Natural killer cell (primary cell): Measurements from ENCODE around the gene PAGR1. TPM values are rescaled to one million over a fixed set of nuclear protein-coding genes. Genes with fewer than 3 reads are reported as not detected.

ENCODE experiments used
- ATAC-seq, 3 donors: fragments of 150-1000 bp in 2 of 3; fragments of 200-7000 bp in 1 of 3; cut with Tn5 transposase; 1 replicate in 1 of 3; 2 replicates in 2 of 3; pipeline ENCODE4 v1.10.0; 2021; ENCODE audit warnings: mild to moderate bottlenecking in 2 of 3, moderate library complexity in 2 of 3
- DNase-seq, 2 donors: peaks; one replicate each; pipeline versions ENCODE4 v3.0.0 to v3.0.0-alpha.2; 2013 to 2021; ENCODE audit warnings: mixed read lengths in 1 of 2
- H3K27ac ChIP-seq: one replicate; pipeline ENCODE4 v1.5.1; 2013; ENCODE audit warnings: mild to moderate bottlenecking, low read length
- H3K27me3 ChIP-seq: one replicate; pipeline ENCODE4 v1.6.1; 2013; ENCODE audit warnings: low read length; ENCODE audit not compliant: control insufficient read depth, insufficient read depth
- H3K36me3 ChIP-seq: one replicate; pipeline ENCODE4 v1.6.1; 2013; ENCODE audit warnings: low read length; ENCODE audit not compliant: control insufficient read depth, insufficient read depth
- H3K4me1 ChIP-seq: one replicate; pipeline ENCODE4 v1.6.1; 2013; ENCODE audit warnings: low read length; ENCODE audit not compliant: control insufficient read depth, insufficient read depth
- H3K4me3 ChIP-seq: one replicate; pipeline ENCODE4 v1.5.1; 2013; ENCODE audit warnings: low read length
- H3K9me3 ChIP-seq: one replicate; pipeline ENCODE4 v1.6.1; 2013; ENCODE audit warnings: low read length; ENCODE audit not compliant: control insufficient read depth, insufficient read depth
- H3K27ac Mint-ChIP-seq, 2 donors: one replicate each; pipeline ENCODE4 v1.8.0; 2022; ENCODE audit warnings: mild to moderate bottlenecking in 2 of 2, mixed read lengths in 2 of 2, moderate library complexity in 1 of 2
- H3K27me3 Mint-ChIP-seq, 2 donors: one replicate each; pipeline ENCODE4 v1.8.0; 2022; ENCODE audit warnings: low read depth in 2 of 2, mixed read lengths in 2 of 2
- H3K36me3 Mint-ChIP-seq: one replicate; pipeline ENCODE4 v1.8.0; 2022; ENCODE audit warnings: mixed read lengths
- H3K4me1 Mint-ChIP-seq, 2 donors: one replicate each; pipeline ENCODE4 v1.8.0; 2022; ENCODE audit warnings: mixed read lengths in 2 of 2
- H3K4me3 Mint-ChIP-seq: one replicate; pipeline ENCODE4 v1.8.0; 2022; ENCODE audit warnings: mild to moderate bottlenecking, moderate library complexity, mixed read lengths
- H3K9me3 Mint-ChIP-seq, 2 donors: one replicate each; pipeline ENCODE4 v1.8.0; 2022; ENCODE audit warnings: mixed read lengths in 2 of 2
- WGBS: methylation state at CpG from one replicate; pipeline ENCODE4 v1.1.7; 2013; ENCODE audit warnings: missing lambda C conversion rate; ENCODE audit not compliant: insufficient coverage; 5-methylcytosine and 5-hydroxymethylcytosine counted together
- intact Hi-C: fragments of 100-400 bp; cut with micrococcal nuclease; formaldehyde crosslinking; loops from one replicate; pipeline ENCODE4 v1.14.2; 2022
- total RNA-seq, 4 donors: library from RNA; stranded (reverse); fragments of 120-200 nt in 1 of 4; gene quantifications; one replicate each; pipeline versions ENCODE4 v1.2.3 to v1.2.4, GENCODE V29; 2013 to 2022
- TF ChIP-seq, protein P1 (sequence below): fragments of 200-600 bp; IDR thresholded peaks from one replicate; pipeline ENCODE4 v1.8.0; 2022; ENCODE audit warnings: antibody characterized with exemption

PAGR1 gene
- total RNA-seq, 3 donors from 2014 or later (not counting 1 experiment from before 2014, with no cell fraction given), result 8.9 to 16.2 (median 13.4) TPM

DNA sequence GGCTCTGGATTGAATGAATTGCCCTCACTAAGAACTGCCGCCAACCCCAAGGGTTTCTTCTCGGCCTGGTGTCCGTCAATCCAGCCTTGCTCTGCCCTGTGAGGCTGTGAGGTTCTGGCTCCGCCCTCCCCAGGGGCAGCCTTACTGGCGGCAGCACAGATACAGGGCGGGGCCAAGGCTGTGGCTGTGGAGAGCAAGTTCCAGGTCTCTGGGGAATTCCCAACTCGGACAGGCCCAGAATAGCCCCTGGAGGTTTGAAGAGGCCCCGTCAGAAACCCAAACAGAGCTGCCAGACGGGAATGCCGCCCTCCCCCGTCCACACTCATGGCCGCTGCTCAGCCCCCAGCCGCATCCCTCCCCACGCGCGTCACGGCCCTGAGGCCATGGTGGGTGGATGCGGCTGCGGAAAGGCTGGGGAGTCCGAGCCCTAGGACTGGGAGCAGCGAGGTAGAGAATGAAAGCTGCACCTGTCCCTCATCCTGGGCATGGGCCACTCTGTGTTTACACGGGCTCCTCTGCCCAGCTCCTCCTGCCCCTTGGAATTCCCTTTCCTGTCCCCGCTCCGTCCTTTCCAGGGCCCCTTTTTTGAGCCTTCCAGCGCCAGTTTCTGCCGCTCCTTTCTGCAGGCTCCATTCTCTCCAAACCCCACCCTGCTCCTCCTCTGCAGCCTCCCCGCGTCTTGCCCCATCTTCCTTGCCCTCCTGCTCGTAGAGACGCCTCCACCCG is 4.6 kb upstream of the PAGR1 start:
- WGBS, result 2% methylated on average over 31 of the region's 31 CpGs
- intact Hi-C loops, result no loop called here

DNA sequence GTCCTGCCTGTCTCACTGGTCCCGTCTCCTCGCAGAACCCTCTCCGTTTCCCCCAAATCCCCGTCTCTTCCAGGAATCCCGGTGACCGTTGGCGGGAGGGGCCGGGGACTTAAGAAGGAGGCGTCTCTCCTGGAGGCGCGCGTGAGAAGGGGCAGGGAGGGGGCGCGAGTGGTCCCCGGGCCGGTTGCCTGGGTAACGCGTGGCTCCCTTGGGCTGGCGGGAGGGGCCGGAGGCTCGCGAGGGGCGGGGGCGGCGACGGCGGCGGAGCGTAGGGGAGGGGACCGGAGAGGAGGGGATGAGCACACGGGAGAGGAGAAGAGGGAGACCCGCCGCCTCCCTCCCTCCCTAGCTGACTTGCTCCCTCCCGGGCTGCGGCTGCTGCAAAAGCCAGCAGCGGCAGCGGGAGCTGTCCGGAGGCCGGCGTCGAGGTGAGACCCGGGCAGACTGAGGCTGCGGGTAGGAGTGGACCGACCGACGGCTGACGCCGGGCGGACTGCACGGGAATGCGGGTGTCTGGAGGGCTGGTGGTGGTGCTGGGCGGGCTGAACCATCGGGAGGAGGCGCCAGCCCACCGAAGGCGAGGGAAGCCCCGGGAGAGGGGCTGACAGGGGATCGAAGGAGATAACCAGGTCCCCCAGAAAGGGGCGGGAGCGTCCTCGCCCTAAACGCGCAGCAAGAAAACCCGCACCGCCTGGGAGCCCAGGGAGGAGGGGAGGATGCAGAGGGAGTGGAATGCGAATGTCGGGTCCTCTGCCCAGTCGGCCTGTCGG is 3.9 kb upstream of the PAGR1 start, which contains the start of gene PRRT2:
PRRT2 (plus strand) TSS at position 298 of the 770 bp plus-strand sequence. CDS start 862 bp downstream, outside the sequence.
- Histone ChIP-seq H3K27me3 (no peaks in the 10 kb centered on the region), H3K4me1 (peaks cover 72% of the 10 kb centered on the region), H3K27ac (peak within 1 kb of the TSS; percentile 59), H3K9me3 (no peaks in the 10 kb centered on the region), H3K36me3 (peaks cover 20% of the 10 kb centered on the region), H3K4me3 (peak within 1 kb of the TSS; percentile 49)
- H3K9me3 Mint-ChIP-seq, result no peaks in the 10 kb centered on the region
- intact Hi-C loops, result no loop called here
- H3K27ac Mint-ChIP-seq, result peak within 1 kb of the TSS; percentile 78 to 85
- ATAC-seq, result no peak
- H3K36me3 Mint-ChIP-seq, result no peaks in the 10 kb centered on the region
- peaks cover 0 to 2% of the 10 kb centered on the region in 2 donors for H3K27me3 Mint-ChIP-seq
- peak; percentile 31 to 66 for DNase-seq
- peaks cover 51 to 82% of the 10 kb centered on the region in 2 donors for H3K4me1 Mint-ChIP-seq
- 6% methylated on average over 64 of the region's 69 CpGs for WGBS
- H3K4me3 Mint-ChIP-seq, result peak within 1 kb of the TSS; percentile 87
- TF ChIP-seq, protein P1, sequence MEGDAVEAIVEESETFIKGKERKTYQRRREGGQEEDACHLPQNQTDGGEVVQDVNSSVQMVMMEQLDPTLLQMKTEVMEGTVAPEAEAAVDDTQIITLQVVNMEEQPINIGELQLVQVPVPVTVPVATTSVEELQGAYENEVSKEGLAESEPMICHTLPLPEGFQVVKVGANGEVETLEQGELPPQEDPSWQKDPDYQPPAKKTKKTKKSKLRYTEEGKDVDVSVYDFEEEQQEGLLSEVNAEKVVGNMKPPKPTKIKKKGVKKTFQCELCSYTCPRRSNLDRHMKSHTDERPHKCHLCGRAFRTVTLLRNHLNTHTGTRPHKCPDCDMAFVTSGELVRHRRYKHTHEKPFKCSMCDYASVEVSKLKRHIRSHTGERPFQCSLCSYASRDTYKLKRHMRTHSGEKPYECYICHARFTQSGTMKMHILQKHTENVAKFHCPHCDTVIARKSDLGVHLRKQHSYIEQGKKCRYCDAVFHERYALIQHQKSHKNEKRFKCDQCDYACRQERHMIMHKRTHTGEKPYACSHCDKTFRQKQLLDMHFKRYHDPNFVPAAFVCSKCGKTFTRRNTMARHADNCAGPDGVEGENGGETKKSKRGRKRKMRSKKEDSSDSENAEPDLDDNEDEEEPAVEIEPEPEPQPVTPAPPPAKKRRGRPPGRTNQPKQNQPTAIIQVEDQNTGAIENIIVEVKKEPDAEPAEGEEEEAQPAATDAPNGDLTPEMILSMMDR, result no peak

More for the DNA sequence above, 4.6 kb upstream of the PAGR1 start:
- H3K36me3 ChIP-seq, result peaks cover 20% of the 10 kb centered on the region
- Mint-ChIP-seq H3K27ac (peak overlapping the region; percentile 78 to 85), H3K9me3 (no peaks in the 10 kb centered on the region), H3K4me1 (peaks cover 43 to 75% of the 10 kb centered on the region in 2 donors), H3K27me3 (peaks cover 0 to 2% of the 10 kb centered on the region in 2 donors), H3K36me3 (no peaks in the 10 kb centered on the region), H3K4me3 (peak overlapping the region; percentile 87)
- peak overlapping the region; percentile 59 for H3K27ac ChIP-seq
- H3K27me3 ChIP-seq, result no peaks in the 10 kb centered on the region
- TF ChIP-seq, protein P1, result no peak
- DNase-seq (peak; percentile 71 to 82), ATAC-seq (peak; percentile 41 to 59 (median 46))
- H3K4me3 ChIP-seq, result peak overlapping the region; percentile 49
- no peaks in the 10 kb centered on the region for H3K9me3 ChIP-seq
- H3K4me1 ChIP-seq, result peaks cover 66% of the 10 kb centered on the region

DNA sequence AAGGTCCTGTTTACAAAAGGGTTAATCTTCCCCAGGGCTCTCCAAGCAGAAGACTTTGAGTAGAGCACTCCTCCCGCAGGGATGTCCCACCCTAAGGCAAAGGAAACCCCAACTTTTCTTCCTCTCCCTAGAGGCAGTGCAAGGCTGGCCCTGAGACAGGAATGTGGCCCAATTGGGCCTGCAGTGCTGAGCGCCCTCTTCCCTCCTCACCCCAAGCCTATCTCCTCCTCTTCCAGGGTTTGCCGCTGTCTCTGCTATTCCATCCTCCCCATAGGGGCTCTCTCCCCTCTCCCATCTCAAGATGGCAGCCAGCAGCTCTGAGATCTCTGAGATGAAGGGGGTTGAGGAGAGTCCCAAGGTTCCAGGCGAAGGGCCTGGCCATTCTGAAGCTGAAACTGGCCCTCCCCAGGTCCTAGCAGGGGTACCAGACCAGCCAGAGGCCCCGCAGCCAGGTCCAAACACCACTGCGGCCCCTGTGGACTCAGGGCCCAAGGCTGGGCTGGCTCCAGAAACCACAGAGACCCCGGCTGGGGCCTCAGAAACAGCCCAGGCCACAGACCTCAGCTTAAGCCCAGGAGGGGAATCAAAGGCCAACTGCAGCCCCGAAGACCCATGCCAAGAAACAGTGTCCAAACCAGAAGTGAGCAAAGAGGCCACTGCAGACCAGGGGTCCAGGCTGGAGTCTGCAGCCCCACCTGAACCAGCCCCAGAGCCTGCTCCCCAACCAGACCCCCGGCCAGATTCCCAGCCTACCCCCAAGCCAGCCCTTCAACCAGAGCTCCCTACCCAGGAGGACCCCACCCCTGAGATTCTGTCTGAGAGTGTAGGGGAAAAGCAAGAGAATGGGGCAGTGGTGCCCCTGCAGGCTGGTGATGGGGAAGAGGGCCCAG is 3.0 kb upstream of the PAGR1 start:
- H3K4me1 Mint-ChIP-seq, result peaks cover 54 to 77% of the 10 kb centered on the region in 2 donors

More for the DNA sequence above, 3.0 kb upstream of the PAGR1 start:
- H3K4me1 ChIP-seq, result peaks cover 73% of the 10 kb centered on the region
- H3K9me3 Mint-ChIP-seq, result no peaks in the 10 kb centered on the region
- intact Hi-C loops, result no loop called here
- no peaks in the 10 kb centered on the region for H3K9me3 ChIP-seq
- 81% methylated on average over 7 of the region's 9 CpGs for WGBS
- peak overlapping the region in 1 of 2 donors; percentile 16 for H3K27ac Mint-ChIP-seq
- peaks cover 1% of the 10 kb centered on the region for H3K36me3 Mint-ChIP-seq
- H3K4me3 Mint-ChIP-seq, result peak overlapping the region; percentile 64
- H3K27me3 ChIP-seq, result no peaks in the 10 kb centered on the region
- no peak for DNase-seq
- H3K27ac ChIP-seq, result no peak overlapping the region
- TF ChIP-seq, protein P1, result no peak
- peaks cover 20% of the 10 kb centered on the region for H3K36me3 ChIP-seq
- no peak for ATAC-seq
- no peak overlapping the region for H3K4me3 ChIP-seq
- H3K27me3 Mint-ChIP-seq, result peaks cover 0 to 2% of the 10 kb centered on the region in 2 donors
